CD14-positive monocyte (primary cell): Measurements from ENCODE around the gene COPS9. TPM values are rescaled to one million over a fixed set of nuclear protein-coding genes. Genes with fewer than 3 reads are reported as not detected.

Source experiments
- DNase-seq, 3 donors: peaks; one replicate each; pipeline ENCODE4 v3.0.0-alpha.2; 2011 to 2022
- H2AFZ ChIP-seq: 2 replicates; pipeline ENCODE4 v1.6.0; 2012; ENCODE audit warnings: mild to moderate bottlenecking, low read depth, low read length, inconsistent platforms; ENCODE audit not compliant: insufficient read depth, poor library complexity, severe bottlenecking
- H3K27ac ChIP-seq, 2 donors: 1 replicate in 1 of 2; 2 replicates in 1 of 2; pipeline ENCODE4 v1.5.1; 2012 to 2013; ENCODE audit warnings: low read length in 2 of 2, control low read depth in 1 of 2, inconsistent platforms in 1 of 2, low read depth in 1 of 2, mild to moderate bottlenecking in 1 of 2
- H3K27me3 ChIP-seq, 2 donors: one replicate each; pipeline versions ENCODE4 v1.6.0 to v1.6.1; 2011 to 2013; ENCODE audit warnings: low read length in 2 of 2; ENCODE audit not compliant: control insufficient read depth in 2 of 2, insufficient read depth in 2 of 2
- H3K36me3 ChIP-seq, 2 donors: replicated peaks in 1 of 2; 1 replicate in 1 of 2; 2 replicates in 1 of 2; pipeline versions ENCODE4 v1.5.1 to v1.6.1; 2012 to 2013; ENCODE audit warnings: low read length in 2 of 2, control low read depth in 1 of 2, inconsistent platforms in 1 of 2, mild to moderate bottlenecking in 1 of 2; ENCODE audit not compliant: insufficient read depth in 2 of 2, control insufficient read depth in 1 of 2
- H3K4me1 ChIP-seq, 2 donors: 1 replicate in 1 of 2; 2 replicates in 1 of 2; pipeline versions ENCODE4 v1.5.1 to v1.6.1; 2012 to 2013; ENCODE audit warnings: low read length in 2 of 2, control low read depth in 1 of 2, inconsistent platforms in 1 of 2, mild to moderate bottlenecking in 1 of 2, moderate library complexity in 1 of 2; ENCODE audit not compliant: insufficient read depth in 2 of 2, control insufficient read depth in 1 of 2
- H3K4me2 ChIP-seq: replicated peaks from 2 replicates; pipeline ENCODE3; 2012; ENCODE audit warnings: low read length, moderate library complexity, mild to moderate bottlenecking; ENCODE audit not compliant: poor library complexity, severe bottlenecking; ENCODE audit errors: extremely low read depth
- H3K4me3 ChIP-seq, 3 experiments: fragments of 200-600 bp in 1 of 3; sonication (generic) in 1 of 3; replicated peaks in 1 of 3; 1 replicate in 2 of 3; 2 replicates in 1 of 3; pipeline ENCODE4 v1.5.1; 2011 to 2013; ENCODE audit warnings: low read length in 3 of 3, mild to moderate bottlenecking in 3 of 3, control low read depth in 2 of 3, low read depth in 2 of 3, inconsistent platforms in 1 of 3, moderate library complexity in 1 of 3
- H3K79me2 ChIP-seq: 2 replicates; pipeline ENCODE4 v1.6.0; 2012; ENCODE audit warnings: mild to moderate bottlenecking, control low read depth, inconsistent platforms, low read length, moderate library complexity; ENCODE audit not compliant: insufficient read depth
- H3K9ac ChIP-seq: 2 replicates; pipeline ENCODE4 v1.6.0; 2017; ENCODE audit warnings: low read length, mild to moderate bottlenecking; ENCODE audit not compliant: insufficient read depth, poor library complexity, severe bottlenecking
- H3K9me3 ChIP-seq, 2 donors: replicated peaks in 1 of 2; 1 replicate in 1 of 2; 2 replicates in 1 of 2; pipeline versions ENCODE4 v1.5.1 to v1.6.1; 2012 to 2013; ENCODE audit warnings: low read length in 2 of 2, control low read depth in 1 of 2; ENCODE audit not compliant: control insufficient read depth in 1 of 2, insufficient read depth in 1 of 2
- H4K20me1 ChIP-seq: 2 replicates; pipeline ENCODE4 v1.6.0; 2012; ENCODE audit warnings: mild to moderate bottlenecking, low read length, control low read depth, moderate library complexity; ENCODE audit not compliant: insufficient read depth
- H3K27ac Mint-ChIP-seq, 7 donors: one replicate each; pipeline ENCODE4 v1.8.0; 2020; ENCODE audit warnings: mild to moderate bottlenecking in 7 of 7, mixed read lengths in 7 of 7, moderate library complexity in 6 of 7, inconsistent platforms in 2 of 7
- H3K27me3 Mint-ChIP-seq, 3 donors: one replicate each; pipeline ENCODE4 v1.8.0; 2021 to 2022; ENCODE audit warnings: low read depth in 3 of 3, mild to moderate bottlenecking in 3 of 3, mixed read lengths in 3 of 3, moderate library complexity in 3 of 3, inconsistent platforms in 1 of 3
- H3K36me3 Mint-ChIP-seq, 2 donors: one replicate each; pipeline ENCODE4 v1.8.0; 2020; ENCODE audit warnings: mixed read lengths in 2 of 2, inconsistent platforms in 1 of 2, mild to moderate bottlenecking in 1 of 2
- H3K4me1 Mint-ChIP-seq: one replicate; pipeline ENCODE4 v1.8.0; 2020; ENCODE audit warnings: mild to moderate bottlenecking, mixed read lengths
- H3K4me3 Mint-ChIP-seq, 2 donors: one replicate each; pipeline ENCODE4 v1.8.0; 2020; ENCODE audit warnings: mild to moderate bottlenecking in 2 of 2, mixed read lengths in 2 of 2, moderate library complexity in 1 of 2
- H3K9me3 Mint-ChIP-seq, 7 donors: one replicate each; pipeline ENCODE4 v1.8.0; 2020 to 2022; ENCODE audit warnings: mixed read lengths in 7 of 7, mild to moderate bottlenecking in 6 of 7, moderate library complexity in 6 of 7, inconsistent platforms in 2 of 7
- CTCF ChIP-seq: fragments of 200-600 bp; IDR thresholded peaks from one replicate; pipeline ENCODE4 v1.8.0; 2022; ENCODE audit warnings: antibody characterized with exemption, mild to moderate bottlenecking
- WGBS: methylation state at CpG from one replicate; pipeline ENCODE4 v1.1.5; 2013; ENCODE audit warnings: missing lambda C conversion rate; ENCODE audit not compliant: insufficient coverage; 5-methylcytosine and 5-hydroxymethylcytosine counted together
- intact Hi-C, 2 donors: fragments of 100-400 bp; cut with micrococcal nuclease; formaldehyde crosslinking; loops; one replicate each; pipeline versions ENCODE4 v1.15.0 to v1.15.1; 2023
- polyA plus RNA-seq, 3 donors: library from polyadenylated mRNA; depleted of rRNA in 1 of 3; unstranded in 2 of 3; stranded (reverse) in 1 of 3; fragments of 300-500 nt in 2 of 3; fragments of >200 nt in 1 of 3; fragmentation: Illumina TruSeq in 2 of 3; gene quantifications; 1 replicate in 2 of 3; 2 replicates in 1 of 3; pipeline ENCODE4 v1.2.3, GENCODE V29; 2012 to 2021

Gene COPS9
- polyA plus RNA-seq, 3 donors, result 123 to 300 (median 268) TPM

GRCh38 chr2:240162531-240162930, 26.4 kb upstream of the COPS9 start:
- no peak overlapping the region for H2AFZ ChIP-seq
- Mint-ChIP-seq H3K4me3 (no peak overlapping the region), H3K4me1 (no peaks in the 10 kb centered on the region), H3K27me3 (peaks cover 0 to 2% (median 1%) of the 10 kb centered on the region in 3 donors), H3K36me3 (no peaks in the 10 kb centered on the region), H3K9me3 (peaks cover 10 to 32% (median 14%) of the 10 kb centered on the region in 7 donors), H3K27ac (no peak overlapping the region)
- peaks cover 11 to 26% of the 10 kb centered on the region in 2 donors for H3K9me3 ChIP-seq
- no peaks in the 10 kb centered on the region for H3K79me2 ChIP-seq
- 90% methylated on average over 6 of the region's 6 CpGs for WGBS
- DNase-seq, result no peak
- H3K4me3 ChIP-seq, result no peak overlapping the region
- H3K9ac ChIP-seq, result no peak overlapping the region
- no peak overlapping the region for H3K4me2 ChIP-seq
- H4K20me1 ChIP-seq, result no peaks in the 10 kb centered on the region
- TF ChIP-seq CTCF, result no peak
- H3K36me3 ChIP-seq, result no peaks in the 10 kb centered on the region
- no peak overlapping the region for H3K27ac ChIP-seq
- intact Hi-C loops, result no loop called here
- no peaks in the 10 kb centered on the region for H3K27me3 ChIP-seq
- no peaks in the 10 kb centered on the region for H3K4me1 ChIP-seq

- no peak for DNase-seq
Measured at GRCh38 chr2:240162032-240162431, 25.9 kb upstream of the COPS9 start.

More at GRCh38 chr2:240162032-240162431, 25.9 kb upstream of the COPS9 start:
- intact Hi-C loops, result no loop called here
- Mint-ChIP-seq H3K36me3 (no peaks in the 10 kb centered on the region), H3K27me3 (peaks cover 0 to 2% (median 1%) of the 10 kb centered on the region in 3 donors), H3K9me3 (peaks cover 10 to 27% (median 14%) of the 10 kb centered on the region in 7 donors), H3K4me1 (no peaks in the 10 kb centered on the region), H3K27ac (no peak overlapping the region), H3K4me3 (no peak overlapping the region)
- Histone ChIP-seq H3K79me2 (no peaks in the 10 kb centered on the region), H3K4me3 (no peak overlapping the region), H3K36me3 (no peaks in the 10 kb centered on the region), H4K20me1 (no peaks in the 10 kb centered on the region), H3K4me2 (no peak overlapping the region), H3K27me3 (no peaks in the 10 kb centered on the region), H3K27ac (no peak overlapping the region), H3K9me3 (peaks cover 11 to 26% of the 10 kb centered on the region in 2 donors), H2AFZ (no peak overlapping the region), H3K4me1 (no peaks in the 10 kb centered on the region), H3K9ac (no peak overlapping the region)
- 73% methylated on average over 3 of the region's 5 CpGs for WGBS
- TF ChIP-seq CTCF, result no peak
